GM12878 (cell line): ENCODE results near the gene PAIP2. TPM values are rescaled to one million over a fixed set of nuclear protein-coding genes. Genes with fewer than 3 reads are reported as not detected.

ENCODE experiments used
- BCL3 ChIP-seq: IDR thresholded peaks from 2 replicates; pipeline ENCODE4 v1.6.1; 2011; ENCODE audit warnings: borderline replicate concordance, low read depth, mild to moderate bottlenecking, moderate library complexity, low read length; ENCODE audit not compliant: insufficient read depth, poor library complexity, severe bottlenecking
- BMI1 ChIP-seq: fragments of 450-650 bp; IDR thresholded peaks from 2 replicates; pipeline ENCODE4 v1.6.1; 2016; ENCODE audit warnings: mild to moderate bottlenecking, moderate library complexity, borderline replicate concordance
- CBX5 ChIP-seq: sonication (generic); IDR thresholded peaks from 2 replicates; pipeline ENCODE4 v1.6.1; 2016; ENCODE audit warnings: low read depth, moderate library complexity, mild to moderate bottlenecking, inconsistent platforms
- DPF2 ChIP-seq: fragments of 450-650 bp; IDR thresholded peaks from 2 replicates; pipeline ENCODE4 v1.6.1; 2017; ENCODE audit warnings: mild to moderate bottlenecking
- JUNB ChIP-seq: IDR thresholded peaks from 2 replicates; pipeline ENCODE4 v1.6.1; 2016; ENCODE audit warnings: antibody characterized with exemption, mild to moderate bottlenecking
- KAT2A ChIP-seq: conservative IDR thresholded peaks from 2 replicates; pipeline ENCODE4 v1.6.1; 2011; ENCODE audit warnings: low read depth, low read length; ENCODE audit not compliant: control insufficient read depth
- KLF5 ChIP-seq: fragments of 450-650 bp; IDR thresholded peaks from 2 replicates; pipeline ENCODE4 v1.6.1; 2014; ENCODE audit warnings: mild to moderate bottlenecking; ENCODE audit not compliant: partially characterized antibody
- NFYB ChIP-seq: IDR thresholded peaks from 2 replicates; pipeline ENCODE4 v1.6.1; 2011; ENCODE audit warnings: low read depth, mild to moderate bottlenecking, low read length, improper control_type of control experiment, moderate library complexity; ENCODE audit not compliant: insufficient read depth
- NRF1 ChIP-seq: conservative IDR thresholded peaks from 2 replicates; pipeline ENCODE4 v1.6.1; 2011; ENCODE audit warnings: mild to moderate bottlenecking, low read depth, low read length, improper control_type of control experiment
- PAX5 ChIP-seq: IDR thresholded peaks from 2 replicates; pipeline ENCODE4 v1.6.1; 2011; ENCODE audit warnings: low read depth, low read length, borderline replicate concordance
- POLR2AphosphoS2 ChIP-seq: IDR thresholded peaks from 2 replicates; pipeline ENCODE4 v1.6.1; 2011; ENCODE audit warnings: low read depth, mild to moderate bottlenecking, low read length, improper control_type of control experiment, moderate library complexity
- POLR2AphosphoS5 ChIP-seq: IDR thresholded peaks from 2 replicates; pipeline ENCODE4 v1.6.1; 2011; ENCODE audit warnings: mild to moderate bottlenecking, low read length, inconsistent platforms
- PRDM15 ChIP-seq: fragments of 450-650 bp; formaldehyde crosslinking; IDR thresholded peaks from 2 replicates; pipeline ENCODE4 v1.4.0; 2020; ENCODE audit warnings: mild to moderate bottlenecking, moderate library complexity
- RAD51 ChIP-seq: fragments of 450-650 bp; IDR thresholded peaks from 2 replicates; pipeline ENCODE4 v1.6.1; 2016; ENCODE audit warnings: moderate library complexity, mild to moderate bottlenecking, inconsistent platforms
- RFX5 ChIP-seq: IDR thresholded peaks from 2 replicates; pipeline ENCODE4 v1.6.1; 2011; ENCODE audit warnings: low read depth, low read length, improper control_type of control experiment
- SIN3A ChIP-seq: IDR thresholded peaks from 2 replicates; pipeline ENCODE4 v1.6.1; 2012; ENCODE audit warnings: low read depth, low read length, improper control_type of control experiment
- SREBF2 ChIP-seq: IDR thresholded peaks from 2 replicates; pipeline ENCODE4 v1.6.1; 2012; ENCODE audit warnings: mild to moderate bottlenecking, low read length
- SUZ12 ChIP-seq: fragments of 200-600 bp; sonication (generic); IDR thresholded peaks from one replicate; pipeline ENCODE4 v1.6.1; 2018; ENCODE audit warnings: antibody characterized with exemption, mild to moderate bottlenecking; ENCODE audit not compliant: unreplicated experiment
- TCF7 ChIP-seq: IDR thresholded peaks from 2 replicates; pipeline ENCODE4 v1.6.1; 2014; ENCODE audit warnings: antibody characterized with exemption, borderline replicate concordance
- WRNIP1 ChIP-seq: IDR thresholded peaks from 2 replicates; pipeline ENCODE4 v1.6.1; 2011; ENCODE audit warnings: low read depth, low read length, improper control_type of control experiment, borderline replicate concordance
- ZNF622 ChIP-seq: fragments of 450-650 bp; IDR thresholded peaks from 2 replicates; pipeline ENCODE4 v1.6.1; 2017; ENCODE audit warnings: mild to moderate bottlenecking, inconsistent platforms
- ZNF687 ChIP-seq: fragments of 450-650 bp; IDR thresholded peaks from 2 replicates; pipeline ENCODE4 v1.6.1; 2017; ENCODE audit warnings: mild to moderate bottlenecking, moderate library complexity
- ZSCAN29 ChIP-seq: fragments of 450-650 bp; IDR thresholded peaks from 2 replicates; pipeline ENCODE4 v1.6.1; 2017; ENCODE audit warnings: mild to moderate bottlenecking, moderate library complexity
- polyA plus RNA-seq, 11 experiments: library from polyadenylated mRNA; depleted of rRNA in 4 of 11; unstranded in 6 of 11; stranded (reverse) in 5 of 11; fragments of >200 nt; fragmentation: Nextera tagmentation in 4 of 11; fragmentation: Illumina TruSeq in 1 of 11; extraction: Ambion mirVana in 4 of 11; extraction: Trizol in 1 of 11; gene quantifications; 1 replicate in 1 of 11; 2 replicates in 10 of 11; pipeline versions ENCODE4 v1.2.1 to v1.2.3, GENCODE V29; 2011 to 2016; ENCODE audit warnings: inconsistent platforms in 2 of 11, missing spikeins in 2 of 11, low read depth in 1 of 11
- total RNA-seq, 4 experiments: library from RNA; depleted of rRNA in 3 of 4; stranded (reverse); fragments of >200 nt in 3 of 4; fragmentation: Illumina TruSeq in 1 of 4; extraction: Trizol in 1 of 4; gene quantifications; 2 replicates each; pipeline versions ENCODE4 v1.2.1 to v1.2.3, GENCODE V29; 2013 to 2021

Gene PAIP2
- total and polyA plus RNA-seq, 10 of the 15 experiments (the other 5 are each of a cell fraction or from before 2014, with no cell fraction given) = 49.9 to 154 (median 102) TPM

GRCh38 chr5:139341689-139342422 lies at the start of gene PAIP2 (continued):
- no peak for TF ChIP-seq PRDM15 (CRISPR knock-in tag)
- no peak for TF ChIP-seq BMI1
- peak; percentile 90 for TF ChIP-seq NRF1
- TF ChIP-seq ZNF687 = peak; percentile 39; the same call in 1 of the 2 replicates
- no peak for TF ChIP-seq KLF5
- peak; percentile 80 for TF ChIP-seq POLR2AphosphoS2
- peak; percentile 58 for TF ChIP-seq BCL3
- TF ChIP-seq JUNB = no peak
- TF ChIP-seq DPF2 = peak; percentile 65
- TF ChIP-seq SIN3A = peak; percentile 38; the same call in 1 of the 2 replicates
- TF ChIP-seq SREBF2 = no peak
- TF ChIP-seq TCF7 = no peak
- TF ChIP-seq CBX5 = no peak
- TF ChIP-seq ZSCAN29 = no peak
- TF ChIP-seq PAX5 = no peak
- no peak for TF ChIP-seq KAT2A
- no peak for TF ChIP-seq SUZ12
- TF ChIP-seq ZNF622 = no peak
- TF ChIP-seq POLR2AphosphoS5 = peak; percentile 87
- TF ChIP-seq WRNIP1 = peak; percentile 92; the same call in 1 of the 2 replicates
- peak; percentile 60; the same call in 1 of the 2 replicates for TF ChIP-seq RAD51
- no peak for TF ChIP-seq NFYB
- 0 out of 2 replicates have a peak, but pooled peaks have one; percentile 29 for TF ChIP-seq RFX5
